NB4 (cell line): Measurements from ENCODE around the gene ADAMTS8.

Experiments
- DNase-seq: peaks from one replicate; pipeline ENCODE4 v3.0.0; 2010; ENCODE audit warnings: low read depth
- H3K4me3 ChIP-seq: one replicate; pipeline ENCODE4 v1.5.1; 2011; ENCODE audit warnings: mild to moderate bottlenecking, low read depth, low read length, moderate library complexity
- CTCF ChIP-seq: IDR thresholded peaks from one replicate; pipeline ENCODE4 v1.5.1; 2012; ENCODE audit warnings: low read depth, low read length
- MAX ChIP-seq: IDR thresholded peaks from 2 replicates; pipeline ENCODE4 v1.6.1; 2011; ENCODE audit warnings: low read depth, low read length
- MYC ChIP-seq: IDR thresholded peaks from 2 replicates; pipeline ENCODE4 v1.6.1; 2011; ENCODE audit warnings: low read depth, low read length
- POLR2A ChIP-seq: IDR thresholded peaks from 2 replicates; pipeline ENCODE4 v1.6.1; 2011; ENCODE audit warnings: mild to moderate bottlenecking; ENCODE audit not compliant: insufficient read length; ENCODE audit errors: extremely low read depth

ADAMTS8 gene

GRCh38 chr11:130474637-130475400 is 46.4 kb upstream of the ADAMTS8 start:
- no peak for TF ChIP-seq POLR2A
- TF ChIP-seq CTCF: no peak
- TF ChIP-seq MYC: no peak
- no peak for TF ChIP-seq MAX
- no peak for DNase-seq
- no peak overlapping the region for H3K4me3 ChIP-seq

GRCh38 chr11:130473795-130474377 is 45.5 kb upstream of the ADAMTS8 start:
- H3K4me3 ChIP-seq: no peak overlapping the region

GRCh38 chr11:130473056-130473794 is 44.8 kb upstream of the ADAMTS8 start:
- no peak for TF ChIP-seq MAX
- TF ChIP-seq POLR2A: no peak
- no peak for TF ChIP-seq CTCF
- no peak for TF ChIP-seq MYC
- no peak for DNase-seq
- H3K4me3 ChIP-seq: no peak overlapping the region

More at GRCh38 chr11:130473795-130474377, 45.5 kb upstream of the ADAMTS8 start:
- no peak for DNase-seq
- no peak for TF ChIP-seq MAX
- no peak for TF ChIP-seq POLR2A
- no peak for TF ChIP-seq CTCF
- no peak for TF ChIP-seq MYC

DNA sequence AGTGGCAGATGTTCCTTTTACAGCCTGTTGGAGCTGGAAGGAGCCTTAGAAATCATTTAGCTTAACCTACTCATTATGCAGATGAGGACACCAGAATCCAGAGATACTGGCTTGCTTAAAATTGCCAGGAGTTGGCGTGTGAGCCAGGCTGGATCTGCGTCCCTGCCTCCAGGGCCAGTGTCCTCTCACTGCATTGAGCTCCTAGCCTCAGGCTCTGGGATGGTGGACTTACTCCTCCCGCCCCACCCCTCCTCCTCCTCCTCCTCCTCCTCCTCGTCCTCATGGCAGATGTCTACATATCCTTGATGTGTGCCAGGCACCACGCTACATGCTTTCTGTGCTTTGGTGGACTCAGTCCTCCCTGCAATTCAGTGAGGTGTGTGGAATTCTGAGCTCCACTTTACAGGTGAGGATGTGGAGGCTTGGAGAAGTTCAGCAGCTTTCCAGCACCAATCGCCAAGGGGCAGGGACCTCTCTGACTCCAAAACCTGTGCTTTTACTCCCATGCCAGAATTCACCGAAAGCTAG is 44.1 kb upstream of the ADAMTS8 start:
- no peak for TF ChIP-seq CTCF
- TF ChIP-seq MAX: no peak
- no peak for TF ChIP-seq MYC
- no peak for TF ChIP-seq POLR2A
- no peak for DNase-seq
- H3K4me3 ChIP-seq: no peak overlapping the region

GRCh38 chr11:130471731-130472433 is 43.5 kb upstream of the ADAMTS8 start:
- TF ChIP-seq CTCF (no peak), MAX (no peak), POLR2A (no peak), MYC (no peak)
- no peak for DNase-seq
- no peak overlapping the region for H3K4me3 ChIP-seq
